ENCODE results near the gene HAL. TPM values are rescaled to one million over a fixed set of nuclear protein-coding genes. Genes with fewer than 3 reads are reported as not detected.
A peak's percentile ranks its signal among the peaks of the same experiment; 100 is the strongest.

The HAL gene
- total and polyA plus RNA-seq, 12 donors, result 0.07 to 0.93 (median 0.30) TPM; not detected in 4

DNA sequence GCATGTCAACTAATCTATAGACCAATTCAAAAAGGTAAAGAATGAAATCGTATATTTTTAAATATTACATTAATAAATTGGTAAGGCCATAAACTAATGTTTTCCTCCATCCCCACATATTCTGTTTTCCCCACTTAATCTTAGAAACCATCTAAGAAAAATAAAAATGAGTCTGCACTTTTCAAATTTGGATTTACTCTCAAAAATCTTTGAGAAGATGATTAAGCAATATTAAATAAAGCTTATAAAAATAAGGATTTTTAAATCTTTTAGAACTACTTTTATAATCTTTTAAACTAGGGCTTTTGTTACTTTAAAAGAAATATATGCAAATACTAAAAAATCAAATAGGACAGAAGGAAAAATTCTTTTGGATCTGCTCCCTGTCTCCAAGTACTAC lies 10.6 kb upstream of the HAL start:
- Histone ChIP-seq H3K36me3 (peaks cover 0 to 100% (median 52%) of the 10 kb centered on the region in 9 donors), H3K27ac (no peak overlapping the region), H3K9me3 (no peaks in the 10 kb centered on the region), H3K4me1 (no peaks in the 10 kb centered on the region), H3K27me3 (no peaks in the 10 kb centered on the region), H3K4me3 (no peak overlapping the region)
- WGBS, 2 donors, result 93 to 100% methylated on average over 1 of the region's 1 CpG
- no peak for TF ChIP-seq CTCF (IDR thresholded peaks at IDR 0.05)
- ATAC-seq, result no peak
- DNase-seq, result no peak
- intact Hi-C loops (cut with DNase I), result no loop called here

DNA sequence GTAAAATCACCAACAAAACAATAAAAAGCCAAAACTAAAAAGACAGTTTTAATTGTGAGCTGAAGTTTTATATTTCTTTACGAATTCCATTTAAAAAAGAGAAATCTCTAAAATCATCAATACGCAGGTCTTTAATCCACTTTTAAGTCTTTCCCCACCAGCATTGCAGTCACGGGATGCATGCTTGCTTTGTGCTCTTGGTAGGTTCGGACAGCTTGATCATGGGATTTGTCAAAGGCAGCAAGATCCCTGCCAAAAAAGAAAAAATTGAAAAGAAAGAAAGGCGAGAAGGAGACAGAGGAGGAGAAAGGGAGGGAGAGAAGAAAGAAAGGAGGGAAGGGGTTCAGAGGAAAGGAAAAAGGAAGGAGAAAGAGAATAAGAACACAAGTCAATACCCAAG lies 4.7 kb upstream of the HAL start:
- WGBS, 2 donors, result 86 to 89% methylated on average over 5 of the region's 5 CpGs
- no peaks in the 10 kb centered on the region for H3K27me3 ChIP-seq
- no peak for TF ChIP-seq CTCF (IDR thresholded peaks at IDR 0.05)
- no peak for ATAC-seq
- H3K4me1 ChIP-seq, result peaks cover 0 to 7% (median 0%) of the 10 kb centered on the region in 9 donors
- H3K4me3 ChIP-seq, result no peak overlapping the region
- intact Hi-C loops (cut with DNase I), result loop anchor here in 1 of 10 donors (5.0 kb wide), 1 partner anchor 419 kb away; no protein-coding TSS in a partner anchor
- H3K36me3 ChIP-seq, result peaks cover 0 to 64% (median 34%) of the 10 kb centered on the region in 9 donors
- H3K27ac ChIP-seq, result no peak overlapping the region
- H3K9me3 ChIP-seq, result no peaks in the 10 kb centered on the region
- no peak for DNase-seq

GRCh38 chr12:95999484-95999883 lies 3.3 kb upstream of the HAL start:
- WGBS, 2 donors, result 75 to 84% methylated on average over 5 of the region's 5 CpGs
- no peaks in the 10 kb centered on the region for H3K9me3 ChIP-seq
- intact Hi-C loops (cut with DNase I), result loop anchor here in 8 of 10 donors (2.0 to 10.0 kb wide), 9 partner anchors 81 to 417 kb away; no protein-coding TSS in a partner anchor
- ATAC-seq (no peak), DNase-seq (no peak)
- peaks cover 0 to under 1% (median 0%) of the 10 kb centered on the region in 7 donors for H3K27me3 ChIP-seq
- H3K4me1 ChIP-seq, result peaks cover 0 to 13% (median 0%) of the 10 kb centered on the region in 9 donors
- no peak overlapping the region for H3K4me3 ChIP-seq
- no peak for TF ChIP-seq CTCF (IDR thresholded peaks at IDR 0.05)
- no peak overlapping the region for H3K27ac ChIP-seq
- peaks cover 0 to 50% (median 25%) of the 10 kb centered on the region in 9 donors for H3K36me3 ChIP-seq

GRCh38 chr12:95998611-95999286 lies 2.6 kb upstream of the HAL start:
- Histone ChIP-seq H3K9me3 (no peaks in the 10 kb centered on the region), H3K4me1 (peaks cover 0 to 13% (median 0%) of the 10 kb centered on the region in 9 donors), H3K27ac (no peak overlapping the region), H3K4me3 (no peak overlapping the region), H3K36me3 (peaks cover 0 to 43% (median 20%) of the 10 kb centered on the region in 9 donors), H3K27me3 (peaks cover 0 to 8% (median 0%) of the 10 kb centered on the region in 7 donors)
- ATAC-seq (peak; percentile 65 to 92 (median 81)), DNase-seq (peak in 1 of 2 donors; percentile 28)
- 21 to 23% methylated on average over 7 of the region's 7 CpGs for WGBS, 2 donors
- intact Hi-C loops (cut with DNase I), result loop anchor here in 8 of 10 donors (1.0 to 10.0 kb wide), 10 partner anchors 80 to 416 kb away; no protein-coding TSS in a partner anchor
- peak; percentile 27 to 83 (median 70) for TF ChIP-seq CTCF (IDR thresholded peaks at IDR 0.05)
